Stimulated activated CD8-positive, alpha-beta memory T cell treated with anti-CD3 and anti-CD28 coated beads, Interleukin-7, amount 100 ng/mL, for 1 hour (primary cell): ENCODE results near the gene ANGPTL2.

Source experiments
- DNase-seq, 2 donors: peaks; one replicate each; pipeline ENCODE4 v3.0.0-alpha.2; 2020; ENCODE audit warnings: low read depth in 2 of 2

Gene ANGPTL2

GRCh38 chr9:127075624-127076372 lies 46.6 kb downstream of the ANGPTL2 start:
- no peak for DNase-seq

- no peak for DNase-seq
Observed at GRCh38 chr9:127074561-127075548, 47.6 kb downstream of the ANGPTL2 start.

- no peak for DNase-seq
Observed at GRCh38 chr9:127067603-127068220, 54.7 kb downstream of the ANGPTL2 start.

GRCh38 chr9:127066851-127067136 lies 55.6 kb downstream of the ANGPTL2 start:
- DNase-seq = no peak

GRCh38 chr9:127066060-127066850 lies 56.2 kb downstream of the ANGPTL2 start:
- no peak for DNase-seq

- DNase-seq = no peak
Observed at GRCh38 chr9:127065592-127065991, 56.8 kb downstream of the ANGPTL2 start.

- no peak for DNase-seq
Observed at GRCh38 chr9:127064335-127064734, 58.1 kb downstream of the ANGPTL2 start.

GRCh38 chr9:127061411-127061810 lies 61.0 kb downstream of the ANGPTL2 start:
- no peak for DNase-seq

- no peak for DNase-seq
Observed at GRCh38 chr9:127059765-127060361, 62.6 kb downstream of the ANGPTL2 start.

- DNase-seq = no peak
Observed at GRCh38 chr9:127059030-127059429, 63.4 kb downstream of the ANGPTL2 start.

- no peak for DNase-seq
Observed at GRCh38 chr9:127058645-127059021, 63.8 kb downstream of the ANGPTL2 start.

- DNase-seq = no peak
Observed at GRCh38 chr9:127058011-127058644, 64.3 kb downstream of the ANGPTL2 start.

GRCh38 chr9:127056446-127056845 lies 66.0 kb downstream of the ANGPTL2 start:
- DNase-seq = no peak

- no peak for DNase-seq
Observed at GRCh38 chr9:127055745-127056402, 66.6 kb downstream of the ANGPTL2 start.

- no peak for DNase-seq
Observed at GRCh38 chr9:127053960-127054359, 68.5 kb downstream of the ANGPTL2 start.

GRCh38 chr9:127053057-127053821 lies 69.2 kb downstream of the ANGPTL2 start:
- DNase-seq = no peak

- DNase-seq = no peak
Observed at GRCh38 chr9:127051881-127052595, 70.4 kb downstream of the ANGPTL2 start.

GRCh38 chr9:127050591-127051001 lies 71.8 kb downstream of the ANGPTL2 start:
- DNase-seq = no peak

- DNase-seq = no peak
Observed at GRCh38 chr9:127050152-127050551, 72.3 kb downstream of the ANGPTL2 start.
